ENCODE data around the gene TSEN54. TPM values are rescaled to one million over a fixed set of nuclear protein-coding genes. Genes with fewer than 3 reads are reported as not detected.

The TSEN54 gene
- total RNA-seq, 1 donor, result 14.7 TPM

- Histone ChIP-seq H3K4me3 (ENCODE audit: low read length) (no peak overlapping the region), H3K27me3 (ENCODE audit: insufficient read depth, low read length) (no peaks in the 10 kb centered on the region), H3K9me3 (ENCODE audit: low read depth, low read length) (no peaks in the 10 kb centered on the region), H3K4me1 (ENCODE audit: insufficient read depth, low read length) (peaks cover 13% of the 10 kb centered on the region)
These were observed 34.0 kb upstream of the TSEN54 start for GRCh38 chr17:75482098-75482942.

GRCh38 chr17:75485688-75486087 lies 30.6 kb upstream of the TSEN54 start:
- H3K9me3 ChIP-seq (ENCODE audit: low read depth, low read length), result no peaks in the 10 kb centered on the region
- H3K4me1 ChIP-seq (ENCODE audit: insufficient read depth, low read length), result peaks cover 25% of the 10 kb centered on the region
- no peak overlapping the region for H3K4me3 ChIP-seq (ENCODE audit: low read length)
- H3K27me3 ChIP-seq (ENCODE audit: insufficient read depth, low read length), result no peaks in the 10 kb centered on the region

GRCh38 chr17:75486151-75486550 lies 30.2 kb upstream of the TSEN54 start:
- Histone ChIP-seq H3K4me1 (ENCODE audit: insufficient read depth, low read length) (peaks cover 25% of the 10 kb centered on the region), H3K27me3 (ENCODE audit: insufficient read depth, low read length) (no peaks in the 10 kb centered on the region), H3K9me3 (ENCODE audit: low read depth, low read length) (no peaks in the 10 kb centered on the region), H3K4me3 (ENCODE audit: low read length) (no peak overlapping the region)

GRCh38 chr17:75486951-75487350 lies 29.4 kb upstream of the TSEN54 start:
- Histone ChIP-seq H3K27me3 (ENCODE audit: insufficient read depth, low read length) (no peaks in the 10 kb centered on the region), H3K9me3 (ENCODE audit: low read depth, low read length) (no peaks in the 10 kb centered on the region), H3K4me3 (ENCODE audit: low read length) (no peak overlapping the region), H3K4me1 (ENCODE audit: insufficient read depth, low read length) (peaks cover 25% of the 10 kb centered on the region)

GRCh38 chr17:75487351-75488070 lies 28.8 kb upstream of the TSEN54 start:
- H3K4me1 ChIP-seq (ENCODE audit: insufficient read depth, low read length), result peaks cover 25% of the 10 kb centered on the region
- no peaks in the 10 kb centered on the region for H3K9me3 ChIP-seq (ENCODE audit: low read depth, low read length)
- H3K4me3 ChIP-seq (ENCODE audit: low read length), result no peak overlapping the region
- no peaks in the 10 kb centered on the region for H3K27me3 ChIP-seq (ENCODE audit: insufficient read depth, low read length)

GRCh38 chr17:75488693-75489510 lies 27.4 kb upstream of the TSEN54 start:
- no peak overlapping the region for H3K4me3 ChIP-seq (ENCODE audit: low read length)
- peaks cover 25% of the 10 kb centered on the region for H3K4me1 ChIP-seq (ENCODE audit: insufficient read depth, low read length)
- H3K9me3 ChIP-seq (ENCODE audit: low read depth, low read length), result no peaks in the 10 kb centered on the region
- H3K27me3 ChIP-seq (ENCODE audit: insufficient read depth, low read length), result no peaks in the 10 kb centered on the region

GRCh38 chr17:75489511-75489955 lies 26.8 kb upstream of the TSEN54 start:
- Histone ChIP-seq H3K4me3 (ENCODE audit: low read length) (no peak overlapping the region), H3K9me3 (ENCODE audit: low read depth, low read length) (no peaks in the 10 kb centered on the region), H3K4me1 (ENCODE audit: insufficient read depth, low read length) (peaks cover 25% of the 10 kb centered on the region), H3K27me3 (ENCODE audit: insufficient read depth, low read length) (no peaks in the 10 kb centered on the region)

- no peaks in the 10 kb centered on the region for H3K9me3 ChIP-seq (ENCODE audit: low read depth, low read length)
These were observed 26.1 kb upstream of the TSEN54 start for GRCh38 chr17:75490173-75490743.

GRCh38 chr17:75490953-75491649 lies 25.2 kb upstream of the TSEN54 start:
- H3K9me3 ChIP-seq (ENCODE audit: low read depth, low read length), result no peaks in the 10 kb centered on the region
- H3K4me1 ChIP-seq (ENCODE audit: insufficient read depth, low read length), result peaks cover 24% of the 10 kb centered on the region
- H3K4me3 ChIP-seq (ENCODE audit: low read length), result no peak overlapping the region
- no peaks in the 10 kb centered on the region for H3K27me3 ChIP-seq (ENCODE audit: insufficient read depth, low read length)

More at GRCh38 chr17:75490173-75490743, 26.1 kb upstream of the TSEN54 start:
- no peak overlapping the region for H3K4me3 ChIP-seq (ENCODE audit: low read length)
- H3K27me3 ChIP-seq (ENCODE audit: insufficient read depth, low read length), result no peaks in the 10 kb centered on the region
- peaks cover 25% of the 10 kb centered on the region for H3K4me1 ChIP-seq (ENCODE audit: insufficient read depth, low read length)

GRCh38 chr17:75491680-75492079 lies 24.6 kb upstream of the TSEN54 start:
- Histone ChIP-seq H3K4me1 (ENCODE audit: insufficient read depth, low read length) (peaks cover 18% of the 10 kb centered on the region), H3K9me3 (ENCODE audit: low read depth, low read length) (no peaks in the 10 kb centered on the region), H3K4me3 (ENCODE audit: low read length) (no peak overlapping the region), H3K27me3 (ENCODE audit: insufficient read depth, low read length) (no peaks in the 10 kb centered on the region)

- Histone ChIP-seq H3K4me1 (ENCODE audit: insufficient read depth, low read length) (peaks cover 9% of the 10 kb centered on the region), H3K4me3 (ENCODE audit: low read length) (no peak overlapping the region), H3K27me3 (ENCODE audit: insufficient read depth, low read length) (no peaks in the 10 kb centered on the region), H3K9me3 (ENCODE audit: low read depth, low read length) (no peaks in the 10 kb centered on the region)
These were observed 23.7 kb upstream of the TSEN54 start for GRCh38 chr17:75492555-75493168.

GRCh38 chr17:75493476-75494129 lies 22.7 kb upstream of the TSEN54 start:
- H3K4me3 ChIP-seq (ENCODE audit: low read length), result no peak overlapping the region
- H3K4me1 ChIP-seq (ENCODE audit: insufficient read depth, low read length), result no peaks in the 10 kb centered on the region
- H3K9me3 ChIP-seq (ENCODE audit: low read depth, low read length), result no peaks in the 10 kb centered on the region
- no peaks in the 10 kb centered on the region for H3K27me3 ChIP-seq (ENCODE audit: insufficient read depth, low read length)

- Histone ChIP-seq H3K4me1 (ENCODE audit: insufficient read depth, low read length) (no peaks in the 10 kb centered on the region), H3K4me3 (ENCODE audit: low read length) (no peak overlapping the region), H3K27me3 (ENCODE audit: insufficient read depth, low read length) (no peaks in the 10 kb centered on the region), H3K9me3 (ENCODE audit: low read depth, low read length) (no peaks in the 10 kb centered on the region)
These were observed 21.9 kb upstream of the TSEN54 start for GRCh38 chr17:75494326-75494877.
